Measurements from ENCODE around the gene MVB12A. TPM values are rescaled to one million over a fixed set of nuclear protein-coding genes. Genes with fewer than 3 reads are reported as not detected.

Gene MVB12A
- total RNA-seq, 1 donor from 2014 or later, result 39.4 TPM

DNA sequence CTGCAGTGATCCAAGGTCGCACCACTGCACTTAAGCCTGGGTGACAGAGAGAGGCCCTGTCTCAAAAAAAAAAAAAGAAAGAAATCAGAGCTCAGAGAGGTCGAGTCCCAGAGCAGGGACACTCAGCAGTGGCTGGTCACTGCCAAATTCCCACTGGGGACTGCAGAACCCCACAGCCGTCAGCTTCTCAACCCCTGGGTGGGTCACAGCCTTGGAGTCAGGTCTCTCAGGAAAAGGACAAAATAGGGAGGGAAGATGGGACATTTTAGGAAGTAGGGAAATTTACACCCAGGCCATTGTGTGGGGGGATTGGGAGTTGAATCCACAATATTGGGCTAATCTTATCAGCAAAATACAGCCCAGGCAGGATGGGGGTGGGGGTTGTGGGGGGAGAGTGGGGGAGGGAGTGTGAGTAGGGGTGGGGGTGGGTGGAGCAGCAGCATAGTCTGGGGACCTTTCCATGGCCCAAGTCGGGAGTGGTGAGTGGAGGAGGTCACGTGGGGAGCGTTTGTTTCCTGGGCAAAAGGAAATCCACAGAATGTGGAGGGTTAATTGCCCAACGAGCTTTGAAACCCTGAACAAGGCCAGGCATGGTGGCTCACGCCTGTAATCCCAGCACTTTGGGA lies 20.8 kb upstream of the MVB12A start:
- peaks cover 3% of the 10 kb centered on the region for H3K27me3 Mint-ChIP-seq (ENCODE audit: low read depth)
- no peaks in the 10 kb centered on the region for H3K9me3 Mint-ChIP-seq (ENCODE audit: low read depth)
- no peak overlapping the region for H3K27ac Mint-ChIP-seq (ENCODE audit: unreplicated experiment)
- TF ChIP-seq, protein P1, sequence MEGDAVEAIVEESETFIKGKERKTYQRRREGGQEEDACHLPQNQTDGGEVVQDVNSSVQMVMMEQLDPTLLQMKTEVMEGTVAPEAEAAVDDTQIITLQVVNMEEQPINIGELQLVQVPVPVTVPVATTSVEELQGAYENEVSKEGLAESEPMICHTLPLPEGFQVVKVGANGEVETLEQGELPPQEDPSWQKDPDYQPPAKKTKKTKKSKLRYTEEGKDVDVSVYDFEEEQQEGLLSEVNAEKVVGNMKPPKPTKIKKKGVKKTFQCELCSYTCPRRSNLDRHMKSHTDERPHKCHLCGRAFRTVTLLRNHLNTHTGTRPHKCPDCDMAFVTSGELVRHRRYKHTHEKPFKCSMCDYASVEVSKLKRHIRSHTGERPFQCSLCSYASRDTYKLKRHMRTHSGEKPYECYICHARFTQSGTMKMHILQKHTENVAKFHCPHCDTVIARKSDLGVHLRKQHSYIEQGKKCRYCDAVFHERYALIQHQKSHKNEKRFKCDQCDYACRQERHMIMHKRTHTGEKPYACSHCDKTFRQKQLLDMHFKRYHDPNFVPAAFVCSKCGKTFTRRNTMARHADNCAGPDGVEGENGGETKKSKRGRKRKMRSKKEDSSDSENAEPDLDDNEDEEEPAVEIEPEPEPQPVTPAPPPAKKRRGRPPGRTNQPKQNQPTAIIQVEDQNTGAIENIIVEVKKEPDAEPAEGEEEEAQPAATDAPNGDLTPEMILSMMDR (IDR thresholded peaks at IDR 0.05), result no peak
- DNase-seq (ENCODE audit: low spot score), result no peak
- H3K36me3 Mint-ChIP-seq (ENCODE audit: low read depth), result no peaks in the 10 kb centered on the region
- no peak overlapping the region for H3K4me3 Mint-ChIP-seq (ENCODE audit: unreplicated experiment)
- H3K4me1 Mint-ChIP-seq (ENCODE audit: low read depth), result no peaks in the 10 kb centered on the region

DNA sequence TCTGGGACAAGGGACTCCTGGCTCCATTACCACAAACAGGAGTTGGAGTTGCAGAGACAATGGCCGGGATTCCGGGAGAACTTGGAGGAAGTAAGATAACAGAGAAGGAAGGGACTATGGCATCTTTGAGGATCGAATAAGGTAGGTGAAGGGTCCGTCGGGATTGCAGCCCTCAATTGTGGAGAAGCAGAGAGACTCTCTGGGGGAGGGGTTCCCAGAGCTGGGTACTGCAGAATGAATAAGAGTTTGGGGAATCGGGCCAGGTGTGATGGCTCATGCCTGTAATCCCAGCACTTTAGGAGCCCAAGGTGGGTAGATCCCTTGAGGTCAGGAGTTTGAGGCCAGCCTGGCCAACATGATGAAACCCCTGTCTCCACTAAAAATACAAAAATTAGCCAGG lies 18.2 kb upstream of the MVB12A start:
- TF ChIP-seq, protein P1 (IDR thresholded peaks at IDR 0.05), result no peak
- Mint-ChIP-seq H3K27me3 (ENCODE audit: low read depth) (peaks cover 3% of the 10 kb centered on the region), H3K27ac (ENCODE audit: unreplicated experiment) (no peak overlapping the region), H3K4me1 (ENCODE audit: low read depth) (peaks cover 8% of the 10 kb centered on the region), H3K9me3 (ENCODE audit: low read depth) (no peaks in the 10 kb centered on the region), H3K36me3 (ENCODE audit: low read depth) (no peaks in the 10 kb centered on the region), H3K4me3 (ENCODE audit: unreplicated experiment) (no peak overlapping the region)
- DNase-seq (ENCODE audit: low spot score), result no peak

DNA sequence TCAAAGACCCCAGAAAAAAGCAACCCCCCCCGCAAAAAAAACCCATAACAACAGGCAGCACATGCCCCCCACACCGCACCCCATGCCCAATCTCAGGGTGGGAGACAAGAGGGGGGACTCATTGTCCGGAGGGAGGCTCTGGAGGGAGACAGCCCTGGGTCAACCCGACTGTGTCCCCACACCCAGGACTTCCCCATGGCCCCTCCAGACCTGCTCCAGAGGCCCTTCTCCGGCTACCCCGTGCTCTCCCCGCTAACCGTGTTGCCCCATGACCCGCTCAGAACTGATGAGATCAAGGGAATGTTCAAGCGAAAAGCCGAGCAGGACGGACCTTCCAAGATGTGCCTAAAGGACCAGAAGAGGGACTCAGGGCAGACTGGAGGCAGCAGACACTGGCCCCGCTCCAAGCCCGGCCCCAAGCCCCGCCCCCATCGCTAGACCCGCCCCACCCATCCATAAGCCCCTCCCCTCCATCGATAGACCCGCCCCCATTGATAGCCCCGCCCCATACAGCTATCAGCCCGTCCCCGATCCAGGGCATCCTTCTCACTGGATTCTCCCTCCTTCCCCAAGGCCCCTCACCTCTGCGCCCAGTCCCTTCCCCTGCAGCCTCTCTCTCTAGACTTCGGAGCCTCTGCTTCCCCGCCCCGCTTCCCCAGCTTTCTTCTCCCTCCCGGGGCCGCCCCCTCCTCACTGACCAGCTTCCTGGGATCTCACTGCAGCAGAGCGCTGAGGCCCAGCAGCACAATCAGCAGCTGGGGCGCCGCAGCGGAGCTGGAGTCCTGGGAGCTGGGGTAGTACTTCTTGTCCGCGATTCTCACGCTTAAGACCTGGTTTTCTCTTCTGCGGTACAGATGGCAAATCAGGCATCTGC lies 16.6 kb upstream of the MVB12A start:
- Mint-ChIP-seq H3K4me3 (ENCODE audit: unreplicated experiment) (no peak overlapping the region), H3K4me1 (ENCODE audit: low read depth) (peaks cover 14% of the 10 kb centered on the region), H3K27me3 (ENCODE audit: low read depth) (peaks cover 3% of the 10 kb centered on the region), H3K36me3 (ENCODE audit: low read depth) (no peaks in the 10 kb centered on the region), H3K27ac (ENCODE audit: unreplicated experiment) (no peak overlapping the region), H3K9me3 (ENCODE audit: low read depth) (no peaks in the 10 kb centered on the region)
- DNase-seq (ENCODE audit: low spot score), result no peak
- TF ChIP-seq, protein P1 (IDR thresholded peaks at IDR 0.05), result no peak

DNA sequence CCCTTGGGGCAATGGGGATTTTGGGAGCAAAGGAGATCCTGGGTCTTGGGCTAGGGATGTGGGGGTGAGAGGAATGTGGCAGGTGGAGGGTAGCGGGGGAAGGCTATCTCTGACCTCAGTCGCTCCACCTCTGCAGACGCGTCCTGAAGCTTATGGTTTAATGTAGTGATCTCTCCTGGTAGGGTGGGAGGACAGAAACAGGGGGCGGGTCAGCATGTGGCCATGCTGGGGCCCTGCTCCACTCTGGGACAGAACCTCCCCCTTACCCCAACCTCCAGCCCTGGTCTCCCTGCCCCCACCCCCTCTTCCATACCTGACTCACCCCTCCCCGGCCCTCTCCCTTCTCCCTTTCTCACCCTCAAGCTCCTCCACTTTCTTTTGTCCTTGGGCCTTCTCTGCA lies 15.8 kb upstream of the MVB12A start:
- Mint-ChIP-seq H3K4me3 (ENCODE audit: unreplicated experiment) (no peak overlapping the region), H3K27me3 (ENCODE audit: low read depth) (peaks cover 3% of the 10 kb centered on the region), H3K36me3 (ENCODE audit: low read depth) (no peaks in the 10 kb centered on the region), H3K27ac (ENCODE audit: unreplicated experiment) (no peak overlapping the region), H3K9me3 (ENCODE audit: low read depth) (no peaks in the 10 kb centered on the region), H3K4me1 (ENCODE audit: low read depth) (peaks cover 14% of the 10 kb centered on the region)
- TF ChIP-seq, protein P1 (IDR thresholded peaks at IDR 0.05), result no peak
- no peak for DNase-seq (ENCODE audit: low spot score)

DNA sequence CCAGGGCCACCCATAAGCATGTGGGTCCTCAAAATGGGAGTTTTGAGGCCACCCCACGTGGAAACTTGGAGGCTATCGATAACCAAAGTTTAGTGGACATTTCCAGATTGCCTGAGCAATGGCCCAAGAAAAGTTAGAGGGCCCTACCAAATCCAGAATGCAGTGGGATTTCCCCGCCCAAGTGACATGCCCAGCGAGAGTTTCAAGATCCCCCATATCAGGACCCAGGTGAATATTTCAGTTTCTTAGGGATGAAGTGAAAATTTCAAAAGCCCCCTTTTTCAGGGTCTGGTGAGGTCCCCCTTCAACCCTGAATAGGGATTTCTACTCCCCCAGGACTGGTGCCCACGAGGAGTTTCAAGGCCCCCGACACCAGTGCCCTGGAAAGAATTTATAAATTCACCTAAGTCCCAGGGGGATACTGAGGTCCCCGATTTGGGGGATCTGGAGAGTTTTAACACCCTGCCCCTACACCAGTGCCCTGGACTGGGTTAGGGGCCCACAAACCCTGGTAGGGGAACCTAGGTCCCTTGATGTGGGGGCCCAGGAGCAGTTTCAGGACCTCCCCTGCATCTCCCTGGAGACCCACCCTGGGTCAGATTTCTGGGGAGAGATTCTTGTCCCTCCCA lies 15.1 kb upstream of the MVB12A start:
- Mint-ChIP-seq H3K36me3 (ENCODE audit: low read depth) (no peaks in the 10 kb centered on the region), H3K9me3 (ENCODE audit: low read depth) (no peaks in the 10 kb centered on the region), H3K4me1 (ENCODE audit: low read depth) (peaks cover 14% of the 10 kb centered on the region), H3K27ac (ENCODE audit: unreplicated experiment) (no peak overlapping the region), H3K27me3 (ENCODE audit: low read depth) (peaks cover 3% of the 10 kb centered on the region), H3K4me3 (ENCODE audit: unreplicated experiment) (no peak overlapping the region)
- no peak for DNase-seq (ENCODE audit: low spot score)
- TF ChIP-seq, protein P1 (IDR thresholded peaks at IDR 0.05), result no peak

Data from chondrocyte (in vitro differentiated cells).